ENCODE results near the gene NAGA. TPM values are rescaled to one million over a fixed set of nuclear protein-coding genes. Genes with fewer than 3 reads are reported as not detected.

NAGA gene
- total and polyA plus RNA-seq, 9 of the 15 experiments (the other 6 are each of a cell fraction or from before 2014, with no cell fraction given), result 6.5 to 20.6 (median 17.4) TPM

- H2AFZ ChIP-seq (ENCODE audit: low read depth, low read length), result no peak overlapping the region
- H4K20me1 ChIP-seq (replicated peaks; ENCODE audit: control insufficient read depth, insufficient read depth, low read length), result no peaks in the 10 kb centered on the region
- POLR2A ChIA-PET, result interaction anchor here (0.5 kb wide), 1 partner anchor 114 kb away, joined by 3 read pairs; no protein-coding TSS in a partner anchor
- peaks cover 39% of the 10 kb centered on the region; the same call in 2 of the 3 replicates for H3K36me3 ChIP-seq (ENCODE audit: control insufficient read depth, insufficient read depth, low read length)
- H3K9me1 ChIP-seq (ENCODE audit: control insufficient read depth, insufficient read depth, low read length), result no peaks in the 10 kb centered on the region
- no peak overlapping the region for H3K9ac ChIP-seq (ENCODE audit: insufficient read depth in 1 of 2, low read depth in 2 of 2, low read length in 2 of 2)
- H3K4me1 ChIP-seq (replicated peaks in 1 of 2; ENCODE audit: control insufficient read depth in 2 of 2, insufficient read depth in 2 of 2, low read length in 2 of 2), result no peaks in the 10 kb centered on the region
- CTCF ChIA-PET (ENCODE audit: low intra/inter-chr PET ratio), result no interaction called here
- no peak overlapping the region for H3K27ac ChIP-seq (ENCODE audit: extremely low read depth, low read depth, low read length)
- ATAC-seq (no peak), DNase-seq (ENCODE audit: extremely low read depth in 1 of 4, low spot score in 3 of 4) (no peak), FAIRE-seq (no peak)
- no peaks in the 10 kb centered on the region for H3K79me2 ChIP-seq (ENCODE audit: control insufficient read depth, insufficient read depth, low read length)
- no peak overlapping the region for H3K4me3 ChIP-seq
- intact Hi-C loops (cut with micrococcal nuclease) (no loop called here), in situ Hi-C loops (cut with MboI) (no loop called here)
- 90% methylated on average over 4 of the region's 5 CpGs for WGBS (ENCODE audit: insufficient coverage, low coverage, missing lambda C conversion rate)
- no peaks in the 10 kb centered on the region; the same call in none of the 2 replicates for H3K9me3 ChIP-seq (replicated peaks; ENCODE audit: control insufficient read depth, insufficient read depth, low read depth, low read length)
- H3K4me2 ChIP-seq (ENCODE audit: insufficient read depth, low read length), result no peak overlapping the region
- no TSS peak for BruUV-seq (replicated peaks)
- no peaks in the 10 kb centered on the region for H3K27me3 ChIP-seq (ENCODE audit: control insufficient read depth in 2 of 2, insufficient read depth in 2 of 2, low read length in 2 of 2)
- TF ChIP-seq CBX2 (IDR thresholded peaks at IDR 0.05; ENCODE audit: insufficient read depth, low read length, poor library complexity, severe bottlenecking), result no peak
- TF ChIP-seq MAX (CRISPR knock-in tag; IDR thresholded peaks at IDR 0.05), result no peak
- TF ChIP-seq ARID4B (CRISPR knock-in tag; IDR thresholded peaks at IDR 0.05), result no peak
- no peak for TF ChIP-seq ZNF696 (CRISPR knock-in tag; conservative IDR thresholded peaks at IDR 0.05)
- TF ChIP-seq SFPQ (IDR thresholded peaks at IDR 0.05; ENCODE audit: low read depth, low read length), result no peak
- TF ChIP-seq CHCHD3 (CRISPR knock-in tag; IDR thresholded peaks at IDR 0.05), result no peak
- TF ChIP-seq TCF7L2 (IDR thresholded peaks at IDR 0.05; ENCODE audit: low read depth, low read length), result no peak
- TF ChIP-seq SNIP1 (IDR thresholded peaks at IDR 0.05; ENCODE audit: low read depth), result no peak
These were observed 10.1 kb downstream of the NAGA start for GRCh38 chr22:42060489-42060888.

Data from K562 (cell line).